Measurements from ENCODE around the gene KCTD6. TPM values are rescaled to one million over a fixed set of nuclear protein-coding genes. Genes with fewer than 3 reads are reported as not detected.

The KCTD6 gene
- total and polyA plus RNA-seq, 2 of the 8 experiments (the other 6 are each of a cell fraction or from before 2014, with no cell fraction given) = 17.4 to 21.4 TPM

- DNase-seq (ENCODE audit: low read depth in 1 of 2, low spot score in 2 of 2) (no peak), FAIRE-seq (no peak)
- H4K5ac ChIP-seq (ENCODE audit: insufficient read length, low read depth, low read length) = no peak within 1 kb of the TSS
- no peaks in the 10 kb centered on the region for H3K79me2 ChIP-seq (ENCODE audit: control insufficient read depth in 1 of 2, insufficient read depth in 2 of 2, low read length in 2 of 2)
- H3K4me2 ChIP-seq (ENCODE audit: insufficient read depth in 1 of 2, low read depth in 2 of 2, low read length in 2 of 2) = no peak within 1 kb of the TSS
- no peaks in the 10 kb centered on the region for H3K79me1 ChIP-seq (ENCODE audit: low read depth, low read length)
- no peak within 1 kb of the TSS for H2BK15ac ChIP-seq (ENCODE audit: low read length)
- no peak within 1 kb of the TSS; the same call in 1 of the 2 replicates for H4K8ac ChIP-seq (ENCODE audit: extremely low read depth, insufficient read depth, low read length)
- no peaks in the 10 kb centered on the region for H3K27me3 ChIP-seq (replicated peaks in 1 of 4; ENCODE audit: control insufficient read depth in 3 of 4, extremely low read depth in 1 of 4, insufficient read depth in 3 of 4, low read length in 3 of 4)
- H3K27ac ChIP-seq (ENCODE audit: low read depth, low read length) = no peak within 1 kb of the TSS
- H2BK5ac ChIP-seq (ENCODE audit: low read depth, low read length) = no peak within 1 kb of the TSS
- H4K91ac ChIP-seq (replicated peaks; ENCODE audit: insufficient read length, low read length) = no peak within 1 kb of the TSS
- H2BK20ac ChIP-seq (ENCODE audit: low read length) = no peak within 1 kb of the TSS
- no peak within 1 kb of the TSS for H3K4ac ChIP-seq (replicated peaks; ENCODE audit: insufficient read length, low read depth, low read length)
- H2BK12ac ChIP-seq (ENCODE audit: low read depth, low read length) = no peak within 1 kb of the TSS
- no peak within 1 kb of the TSS for H3K4me3 ChIP-seq (ENCODE audit: extremely low read depth in 1 of 4, insufficient read depth in 2 of 4, low read depth in 3 of 4, low read length in 4 of 4)
- CTCF ChIA-PET (ENCODE audit: partially characterized antibody) = interaction anchor here (0.6 to 4.9 kb wide), 12 partner anchors 9 to 185 kb away, joined by 3 to 29 read pairs (median 4); no protein-coding TSS in a partner anchor
- POLR2A ChIA-PET (ENCODE audit: partially characterized antibody) = interaction anchor here (0.7 kb wide), 1 partner anchor 24 kb away, joined by 4 read pairs; no protein-coding TSS in a partner anchor
- H3K14ac ChIP-seq (ENCODE audit: insufficient read length) = no peak within 1 kb of the TSS
- H3K18ac ChIP-seq (ENCODE audit: extremely low read depth, low read length) = no peak within 1 kb of the TSS
- no peaks in the 10 kb centered on the region for H4K20me1 ChIP-seq (replicated peaks in 1 of 2; ENCODE audit: control insufficient read depth in 1 of 2, insufficient read depth in 2 of 2, low read length in 2 of 2)
- H2AK5ac ChIP-seq (ENCODE audit: low read depth, low read length) = no peak within 1 kb of the TSS
- H3K23ac ChIP-seq (ENCODE audit: insufficient read length) = no peak within 1 kb of the TSS
- H3K4me1 ChIP-seq (replicated peaks in 1 of 4; ENCODE audit: control insufficient read depth in 3 of 4, insufficient read depth in 4 of 4, low read length in 3 of 4) = peaks cover 0 to 3% (median 2%) of the 10 kb centered on the region in 4 experiments; a peak in 4 of 7 replicates
- H3K9ac ChIP-seq (replicated peaks in 1 of 4; ENCODE audit: extremely low read depth in 1 of 4, low read depth in 3 of 4, low read length in 3 of 4) = no peak within 1 kb of the TSS
- TF ChIP-seq TBP (IDR thresholded peaks at IDR 0.05; ENCODE audit: low read depth, low read length) (no peak), CBX5 (IDR thresholded peaks at IDR 0.05; ENCODE audit: low read depth, low read length) (no peak), GABPA (IDR thresholded peaks at IDR 0.05; ENCODE audit: borderline replicate concordance, insufficient read depth, low read length) (no peak)
- H3K23me2 ChIP-seq (ENCODE audit: low read depth, low read length) = no peaks in the 10 kb centered on the region; the same call in 1 of the 2 replicates
- H2BK120ac ChIP-seq (replicated peaks; ENCODE audit: low read depth, low read length) = no peak within 1 kb of the TSS
- no peaks in the 10 kb centered on the region for H3K36me3 ChIP-seq (ENCODE audit: control insufficient read depth in 2 of 4, insufficient read depth in 4 of 4, low read length in 3 of 4)
- 90% methylated on average over 13 of the region's 13 CpGs; no CpG with 5 or more reads in 1 of the 2 experiments for WGBS, 2 experiments (ENCODE audit: extremely low coverage in 1 of 2, insufficient coverage in 1 of 2, insufficient read length in 1 of 2, insufficient replicate concordance in 2 of 2, low coverage in 1 of 2, low lambda C conversion rate in 2 of 2, missing lambda C conversion rate in 1 of 2)
- no peak within 1 kb of the TSS for H3K56ac ChIP-seq (replicated peaks; ENCODE audit: insufficient read length, low read depth, low read length)
- no peaks in the 10 kb centered on the region for H3K9me3 ChIP-seq (ENCODE audit: insufficient read depth in 2 of 2, low read depth in 1 of 2, low read length in 1 of 2)
- no peak within 1 kb of the TSS for H2AFZ ChIP-seq (ENCODE audit: low read length)
Measured at GRCh38 chr3:58536501-58537411, 44.9 kb downstream of the KCTD6 start, which contains the start of gene ACOX2. TSS of gene ACOX2 (minus strand) at chr3:58537190. CDS start at chr3:58535106, 2,084 bp downstream.
